ENCODE results near the gene AKAP6.
A peak's percentile ranks its signal among the peaks of the same experiment; 100 is the strongest.

AKAP6 gene

DNA sequence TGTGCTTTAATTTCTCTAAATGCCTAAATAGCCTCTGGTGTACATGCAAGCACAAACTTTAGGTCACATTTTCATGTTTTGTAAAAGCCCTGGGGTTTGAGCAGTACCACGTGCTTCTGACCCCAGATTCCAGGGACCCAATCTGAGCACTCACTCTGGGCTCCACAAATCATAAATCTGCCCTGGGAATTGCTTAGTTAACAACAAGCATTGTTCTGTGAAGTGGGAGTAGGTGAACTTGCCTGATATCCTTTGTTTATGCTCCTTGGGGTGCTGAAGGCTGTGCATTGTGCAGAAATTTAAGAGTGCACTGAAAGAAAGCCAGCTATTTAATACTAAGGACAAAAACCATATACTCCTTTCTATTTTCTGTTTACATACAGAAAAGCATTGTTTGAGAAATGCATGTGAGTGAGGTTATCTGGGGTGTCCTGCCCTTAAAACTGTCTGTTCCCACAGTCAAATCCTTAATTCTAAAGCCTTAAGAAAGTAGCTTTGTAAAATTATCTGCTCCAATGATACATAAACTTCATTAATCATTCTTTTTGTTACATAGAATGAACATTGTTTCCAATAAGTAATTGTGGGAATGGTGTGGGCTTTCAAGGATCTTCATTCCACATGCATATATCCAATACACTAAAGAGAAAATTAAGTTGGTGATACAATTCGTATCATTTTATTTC is 351.0 kb downstream of the AKAP6 start:
- DNase-seq: no peak

DNA sequence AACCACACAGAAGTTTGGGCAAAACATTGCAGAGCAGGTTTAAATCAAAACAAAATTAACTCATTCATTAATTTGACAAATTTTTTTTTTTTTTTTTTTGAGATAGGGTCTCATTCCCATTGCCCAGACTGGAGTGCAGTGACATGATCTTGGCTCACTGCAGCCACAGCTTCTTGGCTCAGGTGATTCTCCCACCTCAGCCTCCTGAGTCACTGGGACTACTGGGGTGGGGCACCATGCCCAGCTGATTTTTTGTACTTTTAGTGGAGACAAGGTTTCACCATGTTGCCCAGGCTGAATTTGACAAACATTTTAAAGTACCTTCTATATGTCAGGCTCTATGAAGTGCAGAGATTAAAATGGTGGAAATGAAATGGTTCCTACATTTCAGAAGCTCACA is 352.5 kb downstream of the AKAP6 start:
- no peak for DNase-seq

- no peak for DNase-seq
These were observed 353.1 kb downstream of the AKAP6 start for GRCh38 chr14:32682214-32682613.

DNA sequence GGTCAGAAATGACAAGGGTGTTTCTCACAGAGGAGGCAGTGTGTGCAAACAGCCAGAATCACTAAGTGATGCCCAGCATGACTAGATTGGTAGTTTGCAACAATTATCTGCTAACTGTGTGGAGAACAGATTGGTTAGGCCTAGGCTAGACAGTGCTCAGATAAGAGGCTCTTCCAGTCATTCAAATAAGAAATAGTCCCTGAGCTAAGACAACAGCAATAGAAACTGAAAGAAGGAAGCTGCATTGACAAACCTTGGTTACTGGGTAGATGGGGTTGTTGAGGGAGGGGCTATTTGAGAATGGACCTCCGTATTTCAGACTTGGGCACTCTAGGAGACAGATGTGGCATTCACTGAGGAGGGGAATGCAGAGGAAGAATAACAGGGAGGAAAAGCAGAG is 354.6 kb downstream of the AKAP6 start:
- DNase-seq: no peak

DNA sequence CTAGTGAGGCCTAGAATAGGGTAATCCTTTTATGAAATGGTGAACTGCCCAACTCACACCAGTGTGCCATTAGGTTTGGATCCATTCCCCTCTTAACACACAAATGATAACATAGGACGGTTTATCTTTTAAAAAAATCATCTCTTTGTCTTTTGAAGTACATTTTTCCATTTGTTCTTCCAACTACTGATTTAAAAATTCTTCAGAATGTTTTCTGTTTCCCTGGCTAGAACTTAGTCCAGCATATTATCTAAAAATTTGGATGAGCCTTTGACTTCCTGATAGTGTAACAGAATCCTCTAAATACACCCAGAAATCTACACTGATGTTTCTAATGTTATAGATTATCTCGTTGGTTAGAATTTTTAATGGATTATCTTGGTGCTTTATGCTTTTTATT is 359.8 kb downstream of the AKAP6 start:
- DNase-seq: no peak

DNA sequence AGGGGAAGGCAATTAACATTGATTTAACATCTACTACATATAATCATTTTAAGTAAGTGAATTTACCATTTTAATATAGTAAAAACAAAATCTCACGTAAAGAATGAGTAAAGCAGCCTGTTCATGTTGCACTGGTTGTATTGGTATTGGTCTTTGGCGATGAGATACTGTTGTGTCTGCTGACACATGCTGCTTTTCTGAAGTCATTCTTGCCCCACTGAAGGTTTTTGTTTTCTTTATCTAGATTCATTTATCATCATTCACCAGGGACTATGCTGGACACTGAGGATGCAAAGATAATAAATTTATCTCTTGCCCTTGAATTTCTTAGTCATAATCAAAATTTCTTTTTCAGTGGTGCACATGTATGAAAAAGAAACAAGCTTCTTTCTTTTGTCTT is 363.3 kb downstream of the AKAP6 start:
- peak; percentile 43 for DNase-seq

DNA sequence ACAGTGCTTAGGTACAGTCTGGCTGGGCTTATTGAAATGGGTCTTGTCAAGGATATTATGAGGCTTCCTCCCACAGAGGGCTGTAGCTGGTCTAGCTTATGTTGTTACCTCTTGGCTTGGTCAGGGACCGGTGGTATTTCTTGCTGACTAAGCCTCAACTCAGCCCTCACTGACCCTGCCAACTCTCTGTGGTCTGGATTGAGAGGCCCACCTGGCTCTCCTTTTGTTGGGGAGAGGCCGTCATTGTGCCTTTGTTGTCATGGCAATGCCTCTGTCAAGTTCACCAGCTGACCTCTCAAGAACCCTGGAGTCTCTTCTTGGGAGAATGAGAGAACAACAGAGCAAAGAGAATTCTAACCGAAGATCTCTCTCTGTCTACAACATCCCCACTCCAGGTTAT is 364.0 kb downstream of the AKAP6 start:
- DNase-seq: no peak

GRCh38 chr14:32694795-32695449 is 365.8 kb downstream of the AKAP6 start:
- DNase-seq: no peak

DNA sequence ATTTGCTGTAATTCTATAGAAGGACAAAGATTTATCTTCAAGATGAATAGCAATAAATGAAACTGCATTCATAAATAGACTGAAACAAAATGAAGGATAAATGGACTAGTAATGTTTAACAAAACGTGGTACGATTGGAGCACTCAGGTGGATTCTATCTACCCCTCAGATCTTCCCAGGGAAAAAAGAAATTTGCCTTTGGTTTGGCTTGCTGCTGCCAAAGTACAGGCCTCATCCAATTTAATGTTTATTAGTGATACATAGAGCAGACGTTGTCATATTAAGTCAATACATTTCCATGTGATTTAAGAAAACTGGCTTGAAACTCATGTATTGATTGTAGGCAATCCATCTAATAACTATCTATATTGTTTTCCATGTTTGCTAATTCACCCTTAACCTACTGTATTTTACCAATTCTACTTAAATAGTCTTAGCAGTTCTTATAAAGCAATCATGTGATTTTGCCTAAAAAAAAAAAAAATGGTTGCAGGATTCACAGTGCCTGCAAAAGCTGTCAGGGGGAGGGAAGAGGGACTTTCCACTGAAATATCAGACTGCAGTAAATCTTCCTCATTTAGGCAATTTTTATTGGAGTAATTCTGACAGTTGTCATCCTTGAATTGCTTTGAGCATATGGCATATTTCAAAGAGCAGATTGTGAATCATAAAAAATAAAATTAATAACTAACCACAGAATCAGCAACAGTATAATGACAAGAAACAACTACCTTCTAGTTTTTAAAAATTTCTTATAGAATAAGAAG is 367.4 kb downstream of the AKAP6 start:
- DNase-seq: no peak

DNA sequence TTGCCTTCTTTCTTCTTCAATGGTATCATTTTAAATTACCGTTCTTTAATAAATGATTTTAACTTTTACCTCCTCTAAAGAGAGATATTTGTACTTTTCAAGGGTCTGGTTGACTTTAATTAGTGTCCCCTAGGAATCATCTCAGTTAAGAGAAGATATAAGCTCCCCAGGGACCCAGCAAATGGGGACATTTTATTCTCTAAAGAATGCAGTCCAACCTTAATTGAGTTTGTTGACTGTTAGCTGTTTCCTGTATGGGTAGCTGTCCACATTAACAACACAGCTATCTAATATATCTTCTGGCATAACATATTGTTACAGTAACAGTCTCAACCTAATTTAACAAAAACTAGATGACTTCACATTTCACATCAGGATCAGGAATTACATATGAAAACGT is 368.0 kb downstream of the AKAP6 start:
- no peak for DNase-seq

GRCh38 chr14:32697704-32698103 is 368.6 kb downstream of the AKAP6 start:
- peak; percentile 68 for DNase-seq

- no peak for DNase-seq
These were observed 369.7 kb downstream of the AKAP6 start for GRCh38 chr14:32698831-32699230.

- no peak for DNase-seq
These were observed 372.4 kb downstream of the AKAP6 start for GRCh38 chr14:32701475-32701874.

DNA sequence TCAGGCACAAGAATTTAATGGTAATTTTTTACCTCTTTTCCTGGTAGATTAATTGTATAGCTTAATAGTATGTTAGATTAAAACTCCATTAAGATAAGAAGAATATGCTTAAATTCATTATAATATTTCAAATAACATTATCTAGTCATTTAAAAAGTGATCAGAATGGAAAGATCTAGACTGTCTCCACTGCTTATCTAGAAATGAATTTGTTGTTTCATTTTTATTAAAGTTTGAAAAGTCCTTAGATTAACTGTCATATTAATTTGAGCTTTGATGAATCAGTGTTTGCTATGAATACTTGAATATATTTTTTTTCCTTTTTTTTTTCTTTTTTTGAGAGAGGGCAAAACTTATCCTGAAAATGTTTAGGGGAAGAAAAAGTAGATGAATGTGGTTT is 373.0 kb downstream of the AKAP6 start:
- DNase-seq: no peak

GRCh38 chr14:32702562-32702961 is 373.5 kb downstream of the AKAP6 start:
- DNase-seq: peak; percentile 26

DNA sequence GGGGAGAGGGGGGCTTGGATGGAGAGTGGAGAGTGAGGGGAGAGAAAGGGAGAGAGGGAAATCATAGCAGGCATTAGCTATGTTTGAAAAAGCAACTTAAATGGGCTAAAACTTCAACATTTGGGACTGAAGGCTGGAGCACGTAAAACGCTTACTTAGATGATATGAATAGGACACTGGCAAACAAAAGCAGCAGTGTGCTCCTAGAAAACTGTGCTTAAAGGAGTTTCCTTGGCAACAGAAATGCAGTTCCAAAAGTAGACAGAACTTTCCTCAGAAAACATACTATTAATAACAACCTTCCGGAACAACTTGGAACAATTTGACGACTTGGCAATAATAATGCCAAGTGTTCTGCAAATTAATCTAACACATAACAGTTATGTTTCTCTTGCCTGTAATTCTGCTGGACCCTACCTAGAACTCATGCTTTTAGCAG is 374.1 kb downstream of the AKAP6 start:
- no peak for DNase-seq

DNA sequence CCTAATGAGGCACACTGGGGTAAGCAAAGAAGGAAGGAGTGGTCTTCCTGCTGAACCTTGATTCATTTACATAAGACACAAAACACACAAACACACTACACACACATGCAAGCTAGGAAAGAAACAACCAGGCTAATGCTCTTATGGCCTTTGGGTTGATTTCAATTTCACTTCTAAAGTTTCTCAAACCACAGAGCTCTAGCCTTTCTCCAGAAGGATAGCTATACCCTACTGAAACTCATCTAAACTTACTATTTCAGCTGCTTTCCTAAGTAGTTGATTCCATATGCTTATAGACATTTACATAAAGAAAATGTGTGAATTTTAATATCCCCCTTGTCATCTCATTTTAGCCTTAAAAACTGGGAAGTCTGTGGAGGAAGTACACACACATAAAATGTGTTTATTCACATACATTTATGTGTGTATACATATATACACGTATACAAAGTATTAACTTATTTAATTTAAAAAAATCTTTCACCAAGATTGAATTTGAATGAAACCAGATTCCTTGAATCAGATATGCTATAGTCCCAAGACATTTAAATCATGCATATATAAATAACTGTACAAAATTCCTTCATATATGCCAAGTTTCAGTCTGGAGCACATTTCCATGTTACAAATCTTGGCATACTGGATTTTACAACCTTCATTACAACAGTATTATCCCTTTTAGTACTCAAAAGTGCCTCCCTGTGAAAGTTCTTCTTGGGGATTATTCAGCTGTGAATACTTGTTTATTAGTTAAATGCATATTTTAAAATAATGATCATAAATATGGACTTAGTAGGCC is 377.8 kb downstream of the AKAP6 start:
- no peak for DNase-seq

GRCh38 chr14:32707742-32708500 is 378.8 kb downstream of the AKAP6 start:
- DNase-seq: no peak

GRCh38 chr14:32709027-32709426 is 379.9 kb downstream of the AKAP6 start:
- DNase-seq: peak; percentile 81

DNA sequence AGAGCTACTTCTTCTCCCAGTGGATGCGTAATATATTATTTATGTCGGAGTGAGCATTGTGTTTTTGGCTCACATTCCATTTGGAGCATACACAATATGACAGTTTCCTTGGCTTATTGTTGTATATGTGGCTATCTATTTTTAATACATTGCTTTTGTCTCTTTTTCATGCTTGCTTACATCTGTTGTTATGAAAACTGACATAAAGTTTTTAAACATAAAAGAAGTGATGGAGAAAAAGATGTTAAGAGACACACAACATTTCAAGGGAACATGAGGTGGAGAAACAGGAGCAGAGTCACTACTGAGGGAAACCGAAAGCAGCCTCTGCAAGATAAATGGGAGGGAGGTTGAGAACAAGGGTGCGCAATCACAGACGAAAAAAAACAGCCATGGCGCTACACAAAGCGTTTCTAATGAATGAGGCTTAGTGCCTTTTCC is 381.2 kb downstream of the AKAP6 start:
- DNase-seq: no peak

DNA sequence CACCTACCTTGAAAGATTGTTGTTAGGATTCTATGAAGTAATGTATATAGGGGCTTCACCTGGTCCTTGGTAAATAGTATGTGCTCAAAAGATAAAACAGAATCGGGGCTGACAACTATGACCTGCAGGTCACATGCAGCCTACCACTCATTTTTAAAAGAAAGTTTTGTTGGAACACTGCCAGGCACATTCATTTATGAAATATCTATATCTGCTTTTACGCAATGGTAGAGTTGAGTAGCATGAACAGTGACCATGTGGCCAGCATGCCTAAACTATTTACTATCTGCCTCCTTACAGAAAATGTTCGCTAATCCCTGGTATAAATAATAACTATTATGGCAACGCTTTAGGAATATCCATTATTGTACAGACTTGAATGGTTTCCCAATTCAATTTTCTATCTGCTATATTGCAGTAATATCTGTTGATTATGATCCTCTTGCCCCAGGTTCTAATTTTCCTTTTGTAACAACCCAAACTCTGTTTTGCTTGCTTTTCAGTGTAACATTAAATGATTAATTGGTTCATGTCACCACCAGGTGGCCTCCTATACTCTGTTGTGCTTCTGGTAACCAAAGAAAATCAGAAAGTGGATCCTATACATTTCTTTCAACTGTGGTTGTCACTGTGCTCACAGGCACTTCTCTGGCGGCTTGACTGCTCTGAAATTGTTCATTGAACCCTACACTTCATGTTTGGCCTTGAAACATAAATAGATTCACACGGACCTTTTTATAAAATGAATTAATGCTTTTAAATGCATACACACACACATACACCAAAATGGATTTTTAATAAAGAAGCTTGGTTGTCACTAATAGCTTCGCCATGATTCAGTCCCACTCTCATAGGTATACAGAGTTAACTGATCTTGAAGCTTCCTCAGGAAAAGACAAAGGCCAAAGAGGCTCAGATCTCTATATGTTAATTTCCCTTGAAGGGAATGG is 381.9 kb downstream of the AKAP6 start:
- DNase-seq: peak; percentile 61

Data from fibroblast of skin of back (primary cell).